HFFc6 (cell line): ENCODE results near the gene HUWE1. TPM values are rescaled to one million over a fixed set of nuclear protein-coding genes. Genes with fewer than 3 reads are reported as not detected.
A peak's percentile ranks its signal among the peaks of the same experiment; 100 is the strongest.

ENCODE experiments used
- DNase-seq: peaks from one replicate; pipeline ENCODE4 v3.0.0-alpha.2; 2018
- H3K27ac Mint-ChIP-seq: 2 replicates; pipeline ENCODE4 v1.8.0; 2020; ENCODE audit warnings: mild to moderate bottlenecking, mixed read lengths
- H3K27me3 Mint-ChIP-seq: 2 replicates; pipeline ENCODE4 v1.8.0; 2021; ENCODE audit warnings: mild to moderate bottlenecking, moderate library complexity, mixed read lengths; ENCODE audit not compliant: insufficient read depth
- H3K36me3 Mint-ChIP-seq: 2 replicates; pipeline ENCODE4 v1.8.0; 2021; ENCODE audit warnings: low read depth, mixed read lengths
- H3K4me1 Mint-ChIP-seq: 2 replicates; pipeline ENCODE4 v1.8.0; 2020; ENCODE audit warnings: low read depth, mixed read lengths
- H3K4me3 Mint-ChIP-seq: 2 replicates; pipeline ENCODE4 v1.8.0; 2020; ENCODE audit warnings: mild to moderate bottlenecking, moderate library complexity, mixed read lengths
- H3K9me3 Mint-ChIP-seq: 2 replicates; pipeline ENCODE4 v1.8.0; 2020; ENCODE audit warnings: mild to moderate bottlenecking, mixed read lengths
- CTCF ChIP-seq: fragments of 200-600 bp; sonication (generic); IDR thresholded peaks from 2 replicates; pipeline ENCODE4 v1.5.0; 2021; ENCODE audit warnings: antibody characterized with exemption, mild to moderate bottlenecking
- microRNA-seq: library from miRNA; unstranded; fragments of <30 nt; microRNA quantifications from one replicate; pipeline ENCODE4, GENCODE V29; 2019
- total RNA-seq, 6 experiments: library from RNA; stranded (reverse); fragmentation: NEBNext Ultra II Directional; extraction: Animal tissue kit (Norgen Biotek cat#: 25700); gene quantifications; 2 replicates in 1 of 6; 3 replicates in 5 of 6; pipeline ENCODE4 v1.2.3, GENCODE V29; 2021

Gene HUWE1
- total RNA-seq, 6 experiments from 2014 or later, result 128 to 199 (median 146) TPM

GRCh38 chrX:53483416-53483815, 203.1 kb downstream of the HUWE1 start:
- Mint-ChIP-seq H3K9me3 (no peaks in the 10 kb centered on the region), H3K27me3 (peaks cover 12% of the 10 kb centered on the region), H3K36me3 (no peaks in the 10 kb centered on the region; the same call in 1 of the 2 replicates), H3K27ac (no peak overlapping the region), H3K4me3 (no peak overlapping the region), H3K4me1 (peaks cover 20% of the 10 kb centered on the region)
- DNase-seq, result no peak
- TF ChIP-seq CTCF, result no peak

Small RNA genes lying within 50 kb of the gene (microRNA-seq; reads per million reads assigned to microRNA genes)
- 5,421 reads per million, percentile 90 among the genes with 10 or more reads in this experiment for gene MIR98
- gene MIRLET7F2, result 1,583 reads per million, percentile 79 among the genes with 10 or more reads in this experiment
